ENCODE results near the gene SRD5A3. TPM values are rescaled to one million over a fixed set of nuclear protein-coding genes. Genes with fewer than 3 reads are reported as not detected.

Gene SRD5A3
- total RNA-seq, 4 donors from 2014 or later = 1.0 to 6.1 (median 2.9) TPM

DNA sequence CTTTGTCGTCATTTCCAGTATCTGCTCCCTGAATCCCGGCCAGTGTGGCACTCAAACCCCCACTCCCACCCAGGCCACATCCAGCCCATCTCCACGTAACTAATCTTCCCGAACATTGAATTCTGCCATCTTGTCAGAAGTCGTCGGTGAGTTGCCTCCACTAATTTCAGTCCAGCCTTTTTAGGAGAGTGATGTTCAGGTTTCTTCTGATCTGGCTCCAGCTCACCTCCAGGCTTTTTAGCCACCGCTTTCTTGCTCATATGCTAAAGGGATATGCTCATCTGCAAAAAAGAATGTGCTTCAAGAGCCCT, 51.0 kb downstream of the SRD5A3 start:
- H3K27ac ChIP-seq = peak overlapping the region; percentile 93 to 98
- DNase-seq = peak; percentile 19 to 25
- H3K4me3 ChIP-seq = peak overlapping the region; percentile 61 to 84
- TF ChIP-seq POLR2A (IDR thresholded peaks at IDR 0.05) = no peak
- TF ChIP-seq CTCF (IDR thresholded peaks at IDR 0.05) = no peak
- H3K9me3 ChIP-seq = no peaks in the 10 kb centered on the region
- no peaks in the 10 kb centered on the region for H3K36me3 ChIP-seq
- H3K4me1 ChIP-seq = peaks cover 0 to 6% of the 10 kb centered on the region in 2 donors
- intact Hi-C loops (cut with DNase I; ENCODE audit: low total_unique reads) = no loop called here
- no peaks in the 10 kb centered on the region for H3K27me3 ChIP-seq

DNA sequence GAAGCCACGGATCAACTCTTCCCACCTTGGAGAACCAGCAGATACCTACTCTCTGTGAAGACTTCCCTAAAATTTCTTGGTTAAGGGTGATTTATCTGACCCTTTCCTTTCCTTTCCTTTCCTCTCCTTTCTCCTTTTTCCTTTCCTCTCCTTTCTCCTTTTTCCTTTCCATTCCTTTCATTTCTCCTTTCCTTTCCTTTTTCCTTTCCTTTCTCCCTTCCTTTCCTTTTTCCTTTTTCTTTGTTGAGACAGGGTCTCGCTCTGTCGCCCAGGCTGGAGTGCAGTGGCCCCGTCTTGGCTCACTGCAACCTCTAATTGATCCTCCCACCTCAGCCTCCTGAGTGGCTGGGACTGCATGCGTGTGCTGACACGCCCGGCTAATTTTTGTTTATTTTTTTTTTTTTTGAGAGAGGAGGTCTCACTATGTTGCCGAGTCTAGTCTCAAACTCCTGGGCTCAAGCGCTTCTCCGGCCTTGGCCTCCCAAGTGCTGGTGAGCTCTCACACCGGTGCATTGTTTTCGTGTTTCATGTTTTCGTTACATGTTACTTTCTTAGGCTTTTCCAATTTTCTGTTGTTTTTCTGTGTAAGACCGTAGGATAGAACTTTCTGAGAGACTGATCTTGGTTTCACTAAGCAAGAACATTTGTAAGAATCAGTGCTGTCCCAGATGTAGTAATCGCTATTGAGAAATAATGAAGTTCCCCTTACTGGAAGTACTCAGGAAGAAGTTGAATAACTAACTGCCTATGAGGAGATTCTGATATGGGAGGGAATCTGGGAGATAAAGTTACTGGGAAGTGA, 51.7 kb downstream of the SRD5A3 start:
- peak overlapping the region; percentile 61 to 84 for H3K4me3 ChIP-seq
- TF ChIP-seq POLR2A (IDR thresholded peaks at IDR 0.05) (no peak), CTCF (IDR thresholded peaks at IDR 0.05) (no peak)
- H3K4me1 ChIP-seq = peaks cover 0 to 6% of the 10 kb centered on the region in 2 donors
- intact Hi-C loops (cut with DNase I; ENCODE audit: low total_unique reads) = no loop called here
- no peak for DNase-seq
- no peaks in the 10 kb centered on the region for H3K9me3 ChIP-seq
- H3K36me3 ChIP-seq = no peaks in the 10 kb centered on the region
- no peaks in the 10 kb centered on the region for H3K27me3 ChIP-seq
- peak overlapping the region; percentile 93 to 98 for H3K27ac ChIP-seq

DNA sequence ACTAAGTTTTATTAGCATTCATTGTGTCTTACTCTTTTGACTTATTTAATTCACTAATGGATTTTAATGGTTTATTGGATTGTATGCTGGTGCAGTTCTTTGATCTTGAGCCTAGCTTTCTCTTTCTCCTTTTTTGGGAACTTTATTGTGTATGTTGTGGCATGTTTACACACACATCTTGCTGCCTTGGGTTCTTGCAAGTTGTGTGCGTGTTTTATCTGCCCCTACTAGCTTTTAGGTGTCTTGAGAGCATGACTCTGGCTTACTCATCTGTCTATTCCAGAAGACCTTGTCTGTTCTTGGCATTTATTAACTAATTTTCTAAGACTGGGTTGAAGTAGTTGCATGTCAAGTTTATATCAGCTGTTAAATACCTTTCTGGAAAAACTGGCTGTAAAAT, 52.4 kb downstream of the SRD5A3 start:
- Histone ChIP-seq H3K27me3 (no peaks in the 10 kb centered on the region), H3K36me3 (no peaks in the 10 kb centered on the region), H3K4me3 (peak overlapping the region in 1 of 2 donors; percentile 84), H3K9me3 (no peaks in the 10 kb centered on the region), H3K27ac (peak overlapping the region; percentile 93 to 98), H3K4me1 (peaks cover 0 to 6% of the 10 kb centered on the region in 2 donors)
- TF ChIP-seq CTCF (IDR thresholded peaks at IDR 0.05) = no peak
- no peak for TF ChIP-seq POLR2A (IDR thresholded peaks at IDR 0.05)
- intact Hi-C loops (cut with DNase I; ENCODE audit: low total_unique reads) = no loop called here
- no peak for DNase-seq

- TF ChIP-seq CTCF (IDR thresholded peaks at IDR 0.05) (no peak), POLR2A (IDR thresholded peaks at IDR 0.05) (no peak)
- H3K27ac ChIP-seq = peak overlapping the region; percentile 14 to 98
- peak overlapping the region in 1 of 2 donors; percentile 84 for H3K4me3 ChIP-seq
- peaks cover 0 to 6% of the 10 kb centered on the region in 2 donors for H3K4me1 ChIP-seq
- DNase-seq = no peak
- H3K36me3 ChIP-seq = no peaks in the 10 kb centered on the region
- H3K27me3 ChIP-seq = no peaks in the 10 kb centered on the region
- H3K9me3 ChIP-seq = no peaks in the 10 kb centered on the region
- intact Hi-C loops (cut with DNase I; ENCODE audit: low total_unique reads) = no loop called here
Observed at GRCh38 chr4:55398966-55399365, 52.9 kb downstream of the SRD5A3 start.

- no peak for TF ChIP-seq POLR2A (IDR thresholded peaks at IDR 0.05)
- TF ChIP-seq CTCF (IDR thresholded peaks at IDR 0.05) = no peak
- H3K9me3 ChIP-seq = no peaks in the 10 kb centered on the region
- intact Hi-C loops (cut with DNase I; ENCODE audit: low total_unique reads) = no loop called here
Observed at GRCh38 chr4:55399581-55399980, 53.5 kb downstream of the SRD5A3 start.

More at GRCh38 chr4:55399581-55399980, 53.5 kb downstream of the SRD5A3 start:
- DNase-seq = no peak
- Histone ChIP-seq H3K36me3 (no peaks in the 10 kb centered on the region), H3K4me3 (no peak overlapping the region), H3K27me3 (no peaks in the 10 kb centered on the region), H3K27ac (peak overlapping the region in 1 of 2 donors; percentile 14), H3K4me1 (peaks cover 0 to 6% of the 10 kb centered on the region in 2 donors)
